Left kidney (tissue), 2 donors: ENCODE measurements around the gene LCN10. TPM values are rescaled to one million over a fixed set of nuclear protein-coding genes. Genes with fewer than 3 reads are reported as not detected.
"Not testable (repeated sequence)": the region's sequence is repeated elsewhere in the genome, so short reads cannot be mapped to it uniquely, and the experiment has no call there.

Source experiments
- DNase-seq: peaks from one replicate; pipeline ENCODE4 v3.0.0-alpha.2; 2013
- polyA plus RNA-seq: library from polyadenylated mRNA; unstranded; fragments of 120-200 nt; gene quantifications from one replicate; pipeline ENCODE4 v1.2.1, GENCODE V29; 2013; ENCODE audit not compliant: insufficient read length

LCN10 gene
- polyA plus RNA-seq, 1 donor, result 1.8 TPM

DNA sequence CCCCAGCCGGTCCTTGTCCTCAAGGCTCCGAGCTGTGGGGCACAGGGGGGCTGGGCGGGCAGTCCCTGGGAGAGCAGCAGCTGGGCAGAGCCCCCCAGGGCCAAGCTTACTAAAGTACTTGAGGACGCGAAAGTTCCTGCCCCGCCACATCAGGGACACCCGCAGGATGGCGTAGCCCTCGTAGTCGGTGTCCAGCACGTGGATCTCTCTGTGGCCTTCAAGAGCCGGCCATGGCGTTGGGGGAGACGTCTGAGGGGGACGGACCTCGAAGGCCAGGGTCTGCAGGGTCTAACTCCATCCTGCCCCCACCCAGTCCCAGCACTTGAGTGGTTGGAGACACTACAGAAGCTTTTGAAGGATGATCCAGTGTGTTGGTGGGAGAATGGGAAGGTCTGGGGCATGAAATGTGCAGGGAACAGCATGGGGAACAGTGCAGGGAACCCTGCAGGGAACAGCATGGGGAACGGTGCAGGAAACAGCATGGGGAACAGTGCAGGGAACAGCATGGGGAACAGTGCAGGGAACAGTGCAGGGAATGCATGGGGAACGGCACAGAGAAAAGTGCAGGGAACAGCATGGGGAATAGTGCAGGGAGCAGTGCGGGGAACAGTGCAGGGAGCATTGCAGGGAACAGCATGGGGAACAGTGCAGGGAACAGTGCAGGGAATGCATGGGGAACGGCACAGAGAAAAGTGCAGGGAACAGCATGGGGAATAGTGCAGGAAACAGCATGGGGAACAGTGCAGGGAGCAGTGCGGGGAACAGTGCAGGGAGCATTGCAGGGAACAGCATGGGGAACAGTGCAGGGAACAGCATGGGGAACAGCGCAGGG lies 12.8 kb upstream of the LCN10 start:
- not testable (repeated sequence) for DNase-seq

DNA sequence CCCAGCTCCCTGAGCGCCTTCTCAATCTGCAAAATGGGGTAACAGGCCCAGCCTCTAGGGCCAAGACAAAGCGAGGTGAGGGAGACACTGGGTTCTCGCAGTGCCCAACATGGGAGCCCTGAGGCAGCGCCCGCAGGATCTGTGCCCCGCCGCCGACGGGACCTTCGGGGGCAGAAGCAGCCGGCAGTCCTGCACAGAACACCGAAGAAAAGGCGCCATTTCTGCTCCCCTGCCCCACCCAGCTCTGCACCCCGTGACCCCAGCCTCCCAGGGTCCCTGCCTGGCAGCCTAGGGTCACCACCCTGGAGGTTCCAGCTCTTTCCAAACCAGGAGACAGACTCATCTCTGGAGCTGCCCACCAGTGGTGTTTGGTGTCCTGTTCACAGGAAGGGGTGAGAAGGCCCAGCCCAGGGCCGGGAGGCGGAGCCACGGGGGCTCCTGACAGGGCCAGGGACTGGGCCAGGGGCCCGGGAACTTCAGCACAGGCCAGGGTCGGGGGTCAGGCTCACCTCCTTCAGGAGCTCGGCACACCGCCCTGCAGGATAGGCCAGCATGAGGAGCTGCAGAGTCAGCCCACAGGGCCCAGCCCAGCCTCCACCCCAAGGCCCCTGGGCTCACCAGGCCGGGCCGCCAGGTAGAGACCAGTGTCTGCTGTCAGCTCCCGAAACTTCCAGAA lies 12.0 kb upstream of the LCN10 start:
- no peak for DNase-seq

DNA sequence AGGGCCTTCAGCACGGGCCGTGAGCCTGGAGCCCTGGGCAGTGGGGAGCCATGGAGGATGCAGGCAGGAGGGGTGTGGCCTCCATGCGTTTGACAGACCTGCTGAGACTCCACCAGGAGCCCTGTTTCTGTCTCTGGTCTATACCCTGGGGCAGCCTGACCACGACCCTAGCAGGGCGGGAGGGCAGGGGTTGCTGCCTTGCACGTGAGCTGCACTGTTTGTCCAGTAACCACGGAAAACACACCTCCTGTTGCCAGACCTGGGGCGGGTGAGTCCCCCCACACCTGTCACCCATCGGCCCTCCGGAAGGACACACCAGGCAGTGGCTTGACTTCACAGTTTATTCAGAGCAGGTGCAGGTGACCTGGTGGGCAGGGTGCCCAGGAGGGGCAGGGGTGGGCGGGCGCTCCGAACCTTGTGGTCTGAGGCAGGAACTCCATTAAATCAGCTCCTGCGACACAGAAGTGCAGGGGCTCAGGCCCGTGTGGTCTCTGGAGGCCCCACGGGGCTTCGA lies 11.4 kb upstream of the LCN10 start:
- no peak for DNase-seq

DNA sequence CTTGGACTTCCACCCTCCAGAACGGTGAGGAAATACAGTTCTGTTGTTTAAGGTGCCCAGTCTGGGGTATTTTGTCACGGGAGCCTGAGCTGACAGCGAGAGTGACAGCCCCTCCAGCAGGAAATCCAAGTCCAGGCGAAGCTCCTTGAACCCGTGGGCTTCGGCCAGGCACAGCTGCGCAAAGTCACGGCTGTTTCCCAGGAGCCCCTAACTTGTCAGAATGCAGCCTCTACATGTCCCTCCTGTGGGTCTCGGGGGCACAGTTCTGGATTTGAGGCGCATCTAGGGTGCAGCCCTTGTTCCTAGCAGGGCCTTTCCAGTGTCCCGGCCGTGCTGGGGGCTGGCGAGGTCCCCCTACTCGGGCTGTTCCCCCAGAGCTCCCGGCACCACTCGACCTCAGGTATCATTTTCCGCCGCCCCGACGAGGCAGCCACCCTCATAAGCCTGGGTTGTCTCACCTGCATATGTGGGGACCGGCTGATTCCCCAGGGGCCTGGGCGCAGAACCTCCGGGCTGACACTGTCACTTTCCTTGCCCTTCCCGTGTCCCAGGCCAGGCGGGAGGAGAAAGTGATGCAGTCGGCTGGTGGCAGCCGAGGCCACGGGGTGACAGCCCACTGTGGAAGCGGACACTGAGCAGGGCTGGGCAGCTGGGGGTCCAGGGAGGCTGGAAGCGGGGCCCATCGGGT lies 10.8 kb upstream of the LCN10 start:
- no peak for DNase-seq

DNA sequence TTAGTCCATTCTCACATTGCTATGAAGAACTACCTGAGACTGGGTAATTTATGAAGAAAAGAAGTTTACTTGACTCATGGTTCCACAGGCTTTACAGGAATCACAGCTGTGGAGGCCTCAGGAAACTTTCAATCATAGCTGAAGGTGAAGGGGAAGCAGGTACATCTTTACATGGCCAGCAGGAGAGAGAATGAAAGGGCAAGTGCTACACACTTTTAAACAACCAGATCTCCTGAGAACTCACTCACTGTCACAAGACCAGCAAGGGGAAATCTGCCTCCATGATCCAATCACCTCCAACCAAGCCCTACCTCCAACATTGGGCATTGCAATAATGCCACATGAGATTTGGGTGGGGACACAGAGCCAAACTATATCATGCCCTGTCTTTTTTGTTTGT lies 9.1 kb upstream of the LCN10 start:
- no peak for DNase-seq

DNA sequence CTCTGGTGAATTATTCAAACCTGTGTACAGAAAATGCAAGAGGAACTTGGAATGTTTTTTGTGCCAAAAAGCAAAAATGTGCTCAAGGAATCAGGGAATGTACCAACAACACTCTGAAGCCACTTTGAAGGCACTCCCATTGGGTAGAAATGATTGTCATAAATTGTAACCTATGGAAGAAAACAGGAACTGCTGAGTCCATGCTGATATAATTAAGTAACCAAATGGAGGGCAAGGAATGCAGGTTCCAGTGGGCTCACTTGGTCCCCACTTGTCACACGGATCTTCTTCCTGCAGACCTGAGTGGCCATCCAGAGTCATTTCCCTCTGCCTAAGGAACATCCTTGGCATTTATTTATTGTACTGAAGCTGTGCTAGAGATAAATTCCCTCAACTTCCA lies 8.5 kb upstream of the LCN10 start:
- DNase-seq, result no peak

DNA sequence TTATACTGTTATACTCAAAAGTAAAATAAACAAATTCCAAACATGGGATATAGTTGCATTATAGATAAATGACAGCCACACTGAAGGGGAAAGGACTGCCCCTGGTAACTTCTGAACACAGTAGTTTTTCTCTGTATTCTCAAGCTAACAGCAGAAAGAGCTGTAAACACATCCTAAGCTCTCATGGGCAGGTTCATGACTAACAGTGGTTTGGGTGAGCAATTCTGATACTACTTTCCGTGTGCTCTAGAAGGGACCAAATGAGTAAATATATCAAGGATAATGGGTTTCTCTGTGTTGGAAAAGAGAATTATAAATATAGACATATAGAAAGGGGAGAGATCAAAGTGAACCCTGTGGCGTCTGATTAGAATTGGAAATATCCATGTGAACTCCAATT lies 7.8 kb upstream of the LCN10 start:
- no peak for DNase-seq

DNA sequence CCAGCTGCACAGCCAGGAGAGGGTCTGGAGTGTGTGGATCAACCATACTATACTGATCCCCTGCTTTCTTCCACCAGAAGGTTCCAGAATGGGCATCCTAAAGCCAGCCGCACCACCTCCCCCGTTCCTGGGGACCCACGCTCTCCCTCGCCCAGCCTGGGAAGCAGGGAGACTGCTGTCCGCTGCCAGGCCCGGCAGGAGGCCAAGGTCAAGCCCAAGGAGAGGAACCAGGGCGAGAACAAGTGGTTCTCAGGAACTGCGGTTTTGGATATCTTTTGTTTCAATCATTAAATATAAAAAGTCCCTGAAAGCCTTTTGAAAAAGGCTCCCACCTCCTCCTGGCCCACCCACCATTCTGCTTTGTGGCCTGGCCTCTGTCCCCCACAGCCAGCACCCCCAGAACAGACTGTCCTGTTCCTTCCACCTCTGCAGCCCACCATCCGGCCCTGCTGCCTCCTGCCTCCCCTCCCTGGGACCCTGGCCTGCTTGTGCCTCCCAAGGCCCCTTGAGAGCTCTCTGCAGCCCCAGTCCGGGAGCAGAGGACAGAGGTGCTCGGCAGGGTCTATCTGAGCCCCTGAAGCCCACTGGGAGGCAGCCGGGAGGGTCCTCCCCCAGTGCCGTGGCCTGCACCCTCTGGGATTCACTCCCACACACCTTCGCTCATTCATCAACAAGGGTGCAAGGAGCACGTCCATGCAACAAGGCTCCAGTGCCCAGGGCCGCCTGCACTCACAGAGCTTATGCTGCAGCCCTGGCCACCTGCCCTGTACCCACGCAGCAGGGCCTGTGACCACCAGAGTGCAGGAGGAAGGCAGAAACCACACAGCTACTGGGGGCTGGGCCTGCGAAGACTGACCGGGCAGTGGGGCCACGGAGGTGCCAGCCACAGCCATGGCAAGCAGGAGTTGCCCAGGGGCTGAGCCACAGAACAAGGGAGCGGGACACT lies 6.2 kb upstream of the LCN10 start:
- no peak for DNase-seq

DNA sequence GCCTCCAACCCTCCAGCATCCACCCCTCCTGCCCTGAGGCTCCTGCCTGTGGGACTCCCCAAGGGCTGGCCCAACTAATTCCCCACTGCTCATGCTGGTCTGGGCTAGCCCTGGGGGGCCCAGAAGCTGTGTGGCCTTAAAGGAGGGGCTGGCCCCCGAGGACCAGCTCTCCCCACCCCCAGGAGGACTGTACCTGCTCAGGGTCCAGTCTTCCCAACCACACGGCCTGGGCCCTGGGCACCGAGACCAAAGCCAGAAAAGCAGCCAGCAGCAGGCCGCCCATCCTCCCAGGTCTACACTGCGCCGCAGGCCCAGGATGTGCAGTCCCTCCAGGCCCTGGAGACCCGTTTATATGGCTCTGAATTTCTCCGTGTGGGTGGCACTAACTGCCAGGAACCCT lies 5.5 kb upstream of the LCN10 start, which contains the start of gene LCN6:
Gene LCN6, minus strand, starts transcription at position 325 of the 400 bp plus-strand sequence. Its CDS starts 42 bp downstream, at position 283.
- DNase-seq, result no peak

DNA sequence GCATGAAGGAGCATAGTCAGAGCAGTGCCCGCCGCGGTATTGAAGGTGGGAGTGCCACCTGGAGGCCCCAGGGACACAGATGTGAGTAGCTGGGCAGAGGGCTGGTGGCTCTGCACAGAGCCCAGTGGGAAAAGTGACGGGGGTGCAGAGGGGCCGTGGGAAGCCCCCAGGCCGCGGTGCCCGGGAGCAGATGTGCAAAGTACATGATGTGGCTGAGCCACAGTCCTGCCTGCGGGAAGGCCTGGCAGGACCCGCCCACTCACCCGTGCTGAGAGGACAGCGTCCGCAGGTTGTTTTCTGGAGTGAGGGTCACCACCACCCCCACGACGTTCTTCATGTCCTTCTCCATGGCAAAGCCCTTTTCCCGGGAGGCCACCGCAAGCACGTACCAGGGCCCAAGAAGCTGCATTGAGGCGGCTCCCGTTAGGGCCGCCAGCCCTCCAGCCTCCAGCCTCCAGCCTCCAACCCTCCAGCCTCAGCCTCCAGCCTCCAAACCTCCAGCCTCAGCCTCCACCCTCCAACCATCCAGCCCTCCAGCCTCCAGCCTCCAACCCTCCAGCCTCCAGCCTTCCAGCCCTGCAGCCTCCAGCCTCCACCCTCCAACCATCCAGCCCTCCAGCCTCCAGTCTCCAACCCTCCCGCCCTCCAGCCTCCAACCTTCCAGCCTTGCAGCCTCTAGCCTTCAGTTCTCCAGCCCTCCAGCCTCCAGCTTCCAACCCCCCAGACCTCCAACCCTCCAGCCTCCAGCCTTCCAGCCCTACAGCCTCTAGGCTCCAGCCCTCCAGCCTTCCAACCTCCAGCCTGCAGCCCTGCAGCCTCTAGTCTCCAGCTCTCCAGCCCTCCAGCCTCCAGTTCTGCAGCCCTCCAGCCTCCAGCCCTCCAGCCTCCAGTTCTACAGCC lies 4.7 kb upstream of the LCN10 start:
- no peak for DNase-seq

DNA sequence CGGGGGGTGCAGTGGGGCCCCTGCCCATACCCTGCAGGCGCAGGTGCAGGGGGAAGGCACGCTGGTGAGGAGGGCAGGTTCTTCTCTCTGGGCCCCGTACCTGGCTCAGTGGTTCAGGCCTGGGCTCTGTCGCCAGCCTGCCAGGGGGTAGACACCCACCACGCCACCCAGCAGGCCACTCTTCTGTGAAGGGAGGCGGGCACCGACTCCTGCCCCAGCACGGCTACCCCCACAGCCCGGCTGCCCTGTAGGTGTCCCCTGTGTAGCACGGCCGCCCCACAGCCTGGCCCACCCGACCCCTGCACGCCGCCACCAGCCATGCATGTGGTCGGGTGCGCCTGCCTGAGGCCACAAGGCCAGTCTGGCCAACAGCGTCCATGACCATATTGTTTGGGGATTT lies 3.9 kb upstream of the LCN10 start:
- DNase-seq, result no peak

DNA sequence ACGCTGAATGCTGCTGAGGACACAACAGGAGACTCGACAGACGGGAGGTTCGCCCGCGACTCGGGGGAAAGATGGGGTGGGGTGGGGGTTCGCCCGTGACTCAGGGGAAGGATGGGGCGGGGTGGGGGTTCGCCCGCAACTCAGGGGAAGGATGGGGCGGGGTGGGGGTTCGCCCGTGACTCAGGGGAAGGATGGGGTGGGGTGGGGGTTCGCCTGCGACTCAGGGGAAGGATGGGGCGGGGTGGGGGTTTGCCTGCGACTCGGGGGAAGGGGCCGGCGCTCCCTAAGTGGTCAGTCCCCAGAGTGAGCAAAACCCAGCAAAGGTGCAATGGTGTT lies 3.4 kb upstream of the LCN10 start:
- no peak for DNase-seq

DNA sequence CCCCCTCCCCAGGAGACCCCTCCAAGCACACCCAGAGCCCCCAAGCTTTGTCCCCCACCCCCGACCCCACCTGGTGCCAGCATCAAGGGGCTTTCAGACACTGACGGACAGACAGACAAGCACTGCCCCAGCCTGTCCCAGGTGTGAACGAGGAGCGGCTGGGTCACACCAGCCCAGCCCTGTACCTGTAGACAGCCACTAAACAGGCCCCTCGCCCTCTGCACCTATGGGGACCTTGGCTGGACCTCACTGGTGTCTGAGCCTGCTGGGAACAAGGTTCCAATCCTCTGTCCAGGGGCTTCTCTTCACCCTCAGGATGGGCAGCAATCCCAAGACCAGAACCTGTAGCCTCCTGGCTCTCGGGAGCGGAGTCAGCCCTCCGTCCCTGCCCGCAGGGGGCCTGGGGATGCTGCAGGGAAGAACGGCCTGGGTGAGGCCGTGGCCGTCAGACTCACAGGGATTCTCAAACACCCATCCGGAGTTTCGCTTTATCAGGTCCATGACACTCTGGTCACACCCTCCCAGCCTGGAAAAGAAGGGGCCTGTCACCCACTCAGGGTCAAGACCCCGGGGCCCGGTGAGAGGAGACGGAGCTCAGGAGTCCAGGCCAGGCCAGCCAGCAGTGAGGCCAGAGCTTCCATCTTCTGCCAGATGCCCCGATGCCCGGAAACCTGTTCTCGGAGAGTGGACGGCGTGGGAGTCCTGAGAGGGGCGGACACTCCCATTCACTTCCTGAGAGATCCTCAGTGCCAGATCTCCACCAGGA lies 2.8 kb upstream of the LCN10 start:
- DNase-seq, result no peak

DNA sequence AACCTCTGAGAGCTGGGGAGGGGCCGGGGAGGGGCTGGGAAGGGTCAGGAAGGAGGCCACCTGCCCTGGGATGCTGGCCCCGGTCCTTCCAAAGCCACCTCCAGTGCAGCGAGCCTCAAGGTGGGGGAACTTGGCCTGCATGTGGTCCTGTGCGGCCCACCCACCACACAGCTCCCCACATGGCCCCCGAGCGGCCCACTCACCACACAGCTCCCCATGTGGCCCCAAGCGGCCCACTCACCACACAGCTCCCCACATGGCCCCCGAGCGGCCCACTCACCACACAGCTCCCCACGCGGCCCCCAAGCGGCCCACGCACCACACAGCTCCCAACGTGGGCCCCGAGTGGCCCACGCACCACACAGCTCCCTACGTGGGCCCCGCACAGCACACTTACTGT lies 2.0 kb upstream of the LCN10 start:
- DNase-seq, result no peak

DNA sequence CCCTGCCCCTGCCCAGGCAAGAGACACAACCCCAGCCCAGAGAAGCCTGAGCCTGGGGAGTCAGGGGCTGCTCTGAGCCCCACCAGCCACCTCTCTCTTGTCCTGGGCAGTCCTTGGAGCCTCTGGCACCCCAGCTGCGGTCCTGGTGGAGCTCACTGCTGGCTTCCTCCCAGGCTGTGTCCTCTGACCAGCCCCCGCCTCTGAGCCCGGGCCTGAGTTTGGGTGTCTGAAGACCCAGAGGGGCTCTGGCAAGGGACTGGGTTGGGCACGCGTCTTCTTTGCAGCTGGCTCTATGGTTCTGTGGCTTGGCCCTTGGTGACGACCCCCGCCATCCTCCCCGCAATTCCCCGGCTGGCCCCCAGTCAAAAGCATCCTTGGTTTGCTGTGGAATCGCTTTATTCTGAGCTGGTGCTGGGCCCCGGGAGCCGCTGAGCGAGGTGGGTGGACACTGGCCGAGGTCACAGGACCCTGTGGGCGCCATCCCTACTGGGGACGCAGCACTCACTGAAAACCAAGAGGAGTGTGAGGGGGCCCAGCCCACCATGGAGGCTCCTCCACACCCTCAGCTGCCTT lies 985 bp upstream of the LCN10 start:
- no peak for DNase-seq

DNA sequence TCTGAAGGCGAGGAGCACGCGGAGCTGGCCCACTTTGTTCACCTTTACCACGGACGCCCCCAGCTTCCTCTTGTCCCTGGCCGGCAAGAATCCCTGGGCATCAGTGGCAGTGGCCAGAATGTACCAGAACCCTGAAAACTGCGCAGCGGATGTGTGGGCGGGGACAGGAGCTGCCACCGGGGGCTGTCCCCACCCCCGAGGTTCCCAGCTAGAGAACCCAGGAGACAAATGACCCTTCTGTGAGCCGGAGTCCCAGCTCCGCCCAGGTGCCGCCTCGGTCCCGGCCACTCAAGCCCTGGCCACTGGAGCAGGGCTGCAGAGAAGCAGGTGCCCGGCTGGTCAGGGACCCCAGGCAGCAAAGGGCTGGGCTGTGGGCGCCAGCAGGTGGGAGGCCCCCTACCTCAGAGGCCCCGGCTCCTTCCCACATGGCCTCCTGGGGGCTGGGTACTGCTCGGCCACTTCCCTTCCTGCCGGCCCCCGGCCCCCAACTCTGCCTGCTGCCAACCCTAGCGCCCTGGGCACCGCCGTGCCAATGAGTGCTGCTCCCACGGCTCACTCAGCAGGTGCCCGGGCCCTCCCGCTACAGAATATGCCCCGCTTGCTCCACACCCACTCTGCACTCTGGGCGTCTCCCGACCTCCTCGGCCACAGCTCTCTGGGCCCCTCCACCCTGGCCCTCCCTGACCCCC lies 713 bp downstream of the LCN10 start:
- DNase-seq, result no peak

DNA sequence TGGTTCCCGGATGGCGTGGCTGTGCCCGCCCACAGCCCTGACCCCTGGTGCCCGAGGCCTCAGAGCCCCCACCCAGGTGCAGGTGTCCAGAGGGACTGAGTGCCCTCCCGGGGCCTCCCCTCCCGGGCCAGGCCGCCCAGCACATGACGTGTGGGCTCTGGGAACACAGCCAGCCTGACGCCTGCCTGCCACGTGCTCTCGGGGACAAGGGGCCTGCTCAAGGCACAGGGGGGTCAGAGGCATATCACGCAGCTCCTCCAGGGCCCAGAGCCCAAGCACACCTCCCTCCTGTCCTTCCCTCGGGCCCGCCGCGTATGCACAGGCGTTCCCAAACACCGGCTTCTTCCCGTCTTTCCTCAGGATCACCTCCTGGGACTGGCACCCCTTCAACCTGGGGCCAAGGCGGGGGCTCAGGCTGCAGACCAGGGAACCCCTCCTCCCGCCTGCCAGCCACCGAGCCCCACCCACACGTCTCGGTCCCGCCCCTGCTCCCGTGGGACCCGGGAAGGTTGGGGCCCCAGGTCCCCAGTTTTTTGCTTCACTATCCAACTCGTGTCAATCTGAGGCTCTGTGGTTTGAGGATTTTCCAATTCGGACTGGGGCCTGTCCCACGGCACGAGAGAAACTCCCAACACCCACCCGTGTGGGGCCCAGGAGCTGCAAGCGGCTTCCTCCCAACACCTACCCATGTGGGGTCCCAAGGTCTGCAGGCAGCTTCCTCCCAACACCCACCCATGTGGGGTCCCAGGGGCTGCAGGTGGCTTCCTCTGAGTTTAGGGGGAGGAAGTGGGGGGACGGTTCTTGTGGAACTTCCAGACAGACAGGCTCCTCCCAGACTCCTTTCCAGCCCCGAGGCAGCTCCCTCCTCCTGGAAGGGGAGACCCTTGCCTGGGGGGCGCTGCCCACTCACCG lies 1.5 kb downstream of the LCN10 start:
- no peak for DNase-seq

DNA sequence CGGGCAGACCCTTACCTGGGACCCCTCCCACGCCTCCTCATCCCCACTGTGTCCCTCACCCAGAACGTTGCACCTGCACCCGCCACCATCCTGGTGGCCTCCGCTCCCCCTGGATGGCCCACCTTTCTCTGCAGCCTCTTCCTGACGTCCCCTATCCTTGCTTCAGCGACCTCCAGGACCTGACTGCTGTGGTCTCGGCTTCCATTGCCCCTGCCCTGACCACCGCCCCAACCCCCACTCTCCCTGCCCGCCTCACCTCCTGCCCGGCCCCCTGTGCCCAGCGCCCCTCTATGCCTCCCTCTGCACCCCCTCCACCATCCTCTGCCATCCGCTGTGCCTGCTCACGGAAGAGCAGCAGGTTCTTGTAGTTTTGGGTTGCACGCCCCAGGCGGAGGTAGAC lies 2.2 kb downstream of the LCN10 start:
- no peak for DNase-seq
